Hypothalamus (tissue), 51 donors: ENCODE results near the gene PDE4B.
A peak's percentile ranks its signal among the peaks of the same experiment; 100 is the strongest.

Source experiments
- DNase-seq, 51 donors: peaks; one replicate each; lab custom pipeline; 2025; lab: John Stamatoyannopoulos, UW

Gene PDE4B

GRCh38 chr1:66271904-66272254, 479.2 kb downstream of the PDE4B start:
- DNase-seq = peak in 28 of 51 donors; percentile 5 to 68 (median 27)

- no peak for DNase-seq
Observed at GRCh38 chr1:66273656-66274055, 481.0 kb downstream of the PDE4B start.

- no peak for DNase-seq
Observed at GRCh38 chr1:66274634-66275033, 481.9 kb downstream of the PDE4B start.

- no peak for DNase-seq
Observed at GRCh38 chr1:66275083-66275482, 482.4 kb downstream of the PDE4B start.

GRCh38 chr1:66275601-66276023, 482.9 kb downstream of the PDE4B start:
- DNase-seq = peak in 36 of 51 donors; percentile 7 to 79 (median 44)

- no peak for DNase-seq
Observed at GRCh38 chr1:66276218-66276617, 483.5 kb downstream of the PDE4B start.

GRCh38 chr1:66278260-66279021, 485.7 kb downstream of the PDE4B start:
- DNase-seq = peak in 26 of 51 donors; percentile 5 to 84 (median 38)

- no peak for DNase-seq
Observed at GRCh38 chr1:66281808-66282207, 489.1 kb downstream of the PDE4B start.

- DNase-seq = peak in 1 of 51 donors; percentile 15
Observed at GRCh38 chr1:66282343-66282852, 489.7 kb downstream of the PDE4B start.

- DNase-seq = no peak
Observed at GRCh38 chr1:66282891-66283621, 490.4 kb downstream of the PDE4B start.

GRCh38 chr1:66283622-66284041, 490.9 kb downstream of the PDE4B start:
- DNase-seq = no peak

GRCh38 chr1:66284746-66285145, 492.1 kb downstream of the PDE4B start:
- no peak for DNase-seq

GRCh38 chr1:66285618-66286270, 493.0 kb downstream of the PDE4B start:
- no peak for DNase-seq

GRCh38 chr1:66286307-66286706, 493.6 kb downstream of the PDE4B start:
- DNase-seq = no peak

GRCh38 chr1:66288048-66288447, 495.4 kb downstream of the PDE4B start:
- no peak for DNase-seq

- no peak for DNase-seq
Observed at GRCh38 chr1:66290761-66291530, 498.3 kb downstream of the PDE4B start.

GRCh38 chr1:66291531-66291864, 498.8 kb downstream of the PDE4B start:
- DNase-seq = no peak

- no peak for DNase-seq
Observed at GRCh38 chr1:66292305-66292704, 499.6 kb downstream of the PDE4B start.

- peak in 32 of 51 donors; percentile 6 to 67 (median 42) for DNase-seq
Observed at GRCh38 chr1:66292944-66293343, 500.2 kb downstream of the PDE4B start.

GRCh38 chr1:66294707-66295370, 502.1 kb downstream of the PDE4B start:
- DNase-seq = no peak
